GM12878 (cell line): Measurements from ENCODE around the gene SARDH. TPM values are rescaled to one million over a fixed set of nuclear protein-coding genes. Genes with fewer than 3 reads are reported as not detected.

Experiments
- ATAC-seq: fragments of 200-7000 bp; cut with Tn5 transposase; 3 replicates; pipeline ENCODE4 v1.9.1; 2020; ENCODE audit warnings: mild to moderate bottlenecking, moderate library complexity
- BruUV-seq: library from RNA; stranded (reverse); fragments of 400-500 nt; replicated peaks from 2 replicates; lab custom pipeline; 2021; lab: Mats Ljungman, UMichigan
- CTCF ChIA-PET: fragments of 300-600 bp; sonication (Branson Sonifier 250); formaldehyde crosslinking; extraction: SDS; loops from one replicate; lab custom pipeline; 2021; ENCODE audit warnings: inconsistent platforms; lab: Yijun Ruan, JAX
- POLR2A ChIA-PET: fragments of 350-600 bp; formaldehyde crosslinking; extraction: SDS; loops from one replicate; lab custom pipeline; 2021; ENCODE audit warnings: inconsistent platforms; lab: Charles Lee
- RAD21 ChIA-PET: fragments of 300-600 bp; sonication (Branson Sonifier 250); formaldehyde crosslinking; loops from one replicate; lab custom pipeline; 2023; ENCODE audit warnings: antibody characterized with exemption; ENCODE audit not compliant: unreplicated experiment; lab: Charles Lee
- SMC1A ChIA-PET: fragments of 300-600 bp; sonication (Branson Sonifier 250); formaldehyde crosslinking; loops from one replicate; lab custom pipeline; 2023; ENCODE audit not compliant: unreplicated experiment, uncharacterized antibody; lab: Charles Lee
- DNase-seq: peaks from one replicate; pipeline ENCODE4 v3.0.0-alpha.2; 2011; ENCODE audit warnings: low read depth, low spot score
- FAIRE-seq: peaks from 3 replicates; lab custom pipeline; 2011; peaks lifted over from hg19 to GRCh38; lab: Jason Lieb, UNC
- H2AFZ ChIP-seq: 2 replicates; pipeline ENCODE4 v1.6.0; 2011; ENCODE audit warnings: low read depth, low read length, control low read depth; ENCODE audit not compliant: control insufficient read depth
- H3K27ac ChIP-seq: 2 replicates; pipeline ENCODE4 v1.5.1; 2011; ENCODE audit warnings: control low read depth; ENCODE audit not compliant: control insufficient read depth, insufficient read depth
- H3K27me3 ChIP-seq, 2 experiments: replicated peaks in 1 of 2; 2 replicates each; pipeline versions ENCODE4 v1.6.0 to v1.6.1; 2011; ENCODE audit warnings: low read length in 1 of 2; ENCODE audit not compliant: control insufficient read depth in 2 of 2, insufficient read depth in 2 of 2
- H3K36me3 ChIP-seq, 2 experiments: 2 replicates each; pipeline ENCODE4 v1.5.1; 2011; ENCODE audit warnings: low read length in 1 of 2; ENCODE audit not compliant: control insufficient read depth in 2 of 2, insufficient read depth in 2 of 2
- H3K4me1 ChIP-seq: 2 replicates; pipeline ENCODE4 v1.6.1; 2011; ENCODE audit warnings: mild to moderate bottlenecking, low read length, moderate library complexity, mixed read lengths; ENCODE audit not compliant: control insufficient read depth, insufficient read depth
- H3K4me2 ChIP-seq: 2 replicates; pipeline ENCODE4 v1.6.0; 2011; ENCODE audit warnings: control low read depth; ENCODE audit not compliant: control insufficient read depth, insufficient read depth
- H3K4me3 ChIP-seq: fragments of 200-600 bp; sonication (generic); 2 replicates; pipeline ENCODE4 v1.5.1; 2016
- H3K79me2 ChIP-seq: 2 replicates; pipeline ENCODE4 v1.6.0; 2011; ENCODE audit warnings: low read length; ENCODE audit not compliant: control insufficient read depth, insufficient read depth
- H3K9ac ChIP-seq: 2 replicates; pipeline ENCODE4 v1.8.0; 2011; ENCODE audit warnings: low read length, control low read depth, mixed read lengths; ENCODE audit not compliant: control insufficient read depth, insufficient read depth
- H3K9me3 ChIP-seq: replicated peaks from 3 replicates; pipeline ENCODE4 v1.5.1; 2011; ENCODE audit warnings: mild to moderate bottlenecking, low read length; ENCODE audit not compliant: control insufficient read depth, insufficient read depth
- H4K20me1 ChIP-seq: 2 replicates; pipeline ENCODE4 v1.6.0; 2011; ENCODE audit not compliant: control insufficient read depth, insufficient read depth
- BMI1 ChIP-seq: fragments of 450-650 bp; IDR thresholded peaks from 2 replicates; pipeline ENCODE4 v1.6.1; 2016; ENCODE audit warnings: mild to moderate bottlenecking, moderate library complexity, borderline replicate concordance
- BRCA1 ChIP-seq: IDR thresholded peaks from 2 replicates; pipeline ENCODE4 v1.6.1; 2011; ENCODE audit warnings: low read depth, low read length, improper control_type of control experiment
- GATAD2B ChIP-seq: fragments of 450-650 bp; conservative IDR thresholded peaks from 2 replicates; pipeline ENCODE4 v1.6.1; 2017; ENCODE audit warnings: low read depth, mild to moderate bottlenecking, moderate library complexity
- NFYB ChIP-seq: IDR thresholded peaks from 2 replicates; pipeline ENCODE4 v1.6.1; 2011; ENCODE audit warnings: low read depth, mild to moderate bottlenecking, low read length, improper control_type of control experiment, moderate library complexity; ENCODE audit not compliant: insufficient read depth
- PML ChIP-seq: IDR thresholded peaks from 2 replicates; pipeline ENCODE4 v1.6.1; 2012; ENCODE audit warnings: low read length, inconsistent platforms
- RCOR1 ChIP-seq: conservative IDR thresholded peaks from 2 replicates; pipeline ENCODE4 v1.6.1; 2012; ENCODE audit warnings: low read depth, low read length, improper control_type of control experiment
- SRF ChIP-seq, 2 experiments: IDR thresholded peaks; 2 replicates each; pipeline ENCODE4 v1.6.1; 2011; ENCODE audit warnings: low read depth in 2 of 2, low read length in 2 of 2, mild to moderate bottlenecking in 1 of 2, moderate library complexity in 1 of 2
- TAF1 ChIP-seq: IDR thresholded peaks from 2 replicates; pipeline ENCODE4 v1.6.1; 2011; ENCODE audit warnings: mild to moderate bottlenecking, low read depth, low read length, borderline replicate concordance
- ZNF274 ChIP-seq: IDR thresholded peaks from one replicate; pipeline ENCODE4 v1.8.0; 2011; ENCODE audit not compliant: insufficient read length, insufficient read depth
- ZNF384 ChIP-seq: IDR thresholded peaks from 2 replicates; pipeline ENCODE4 v1.6.1; 2012; ENCODE audit warnings: low read depth, mild to moderate bottlenecking, low read length, improper control_type of control experiment, borderline replicate concordance
- WGBS: methylation state at CpG from one replicate; pipeline ENCODE4 v1.1.6; 2016; ENCODE audit warnings: low lambda C conversion rate; ENCODE audit not compliant: insufficient replicate concordance, insufficient coverage; ENCODE audit errors: missing lambda C conversion rate; 5-methylcytosine and 5-hydroxymethylcytosine counted together
- in situ Hi-C: fragments of 300-500 bp; cut with MboI; formaldehyde crosslinking; loops from 9 replicates; pipeline ENCODE4 v1.14.3; 2018; ENCODE audit warnings: mixed read lengths
- intact Hi-C: fragments of 100-400 bp; cut with micrococcal nuclease; formaldehyde crosslinking; loops from one replicate; pipeline ENCODE4 v1.14.2; 2022; ENCODE audit not compliant: unreplicated experiment
- polyA plus RNA-seq, 11 experiments: library from polyadenylated mRNA; depleted of rRNA in 4 of 11; unstranded in 6 of 11; stranded (reverse) in 5 of 11; fragments of >200 nt; fragmentation: Nextera tagmentation in 4 of 11; fragmentation: Illumina TruSeq in 1 of 11; extraction: Ambion mirVana in 4 of 11; extraction: Trizol in 1 of 11; gene quantifications; 1 replicate in 1 of 11; 2 replicates in 10 of 11; pipeline versions ENCODE4 v1.2.1 to v1.2.3, GENCODE V29; 2011 to 2016; ENCODE audit warnings: inconsistent platforms in 2 of 11, missing spikeins in 2 of 11, low read depth in 1 of 11
- total RNA-seq, 4 experiments: library from RNA; depleted of rRNA in 3 of 4; stranded (reverse); fragments of >200 nt in 3 of 4; fragmentation: Illumina TruSeq in 1 of 4; extraction: Trizol in 1 of 4; gene quantifications; 2 replicates each; pipeline versions ENCODE4 v1.2.1 to v1.2.3, GENCODE V29; 2013 to 2021
- TF ChIP-seq, protein P1 (sequence below): IDR thresholded peaks from 2 replicates; pipeline ENCODE4 v1.6.1; 2012; ENCODE audit warnings: low read length, inconsistent platforms
- TF ChIP-seq, protein P2 (sequence below): fragments of 450-650 bp; IDR thresholded peaks from 2 replicates; pipeline ENCODE4 v1.6.1; 2018; ENCODE audit warnings: borderline replicate concordance, mild to moderate bottlenecking; ENCODE audit not compliant: partially characterized antibody
- TF ChIP-seq, protein P3 (sequence below): fragments of 450-650 bp; IDR thresholded peaks from 2 replicates; pipeline ENCODE4 v1.6.1; 2016; ENCODE audit warnings: mild to moderate bottlenecking
- TF ChIP-seq, protein P4 (sequence below): fragments of 450-650 bp; IDR thresholded peaks from 2 replicates; pipeline ENCODE4 v1.6.1; 2017; ENCODE audit warnings: mild to moderate bottlenecking, moderate library complexity

Gene SARDH
- total and polyA plus RNA-seq, 10 of the 15 experiments (the other 5 are each of a cell fraction or from before 2014, with no cell fraction given): 0.03 to 0.15 (median 0.10) TPM; not detected in 6

DNA sequence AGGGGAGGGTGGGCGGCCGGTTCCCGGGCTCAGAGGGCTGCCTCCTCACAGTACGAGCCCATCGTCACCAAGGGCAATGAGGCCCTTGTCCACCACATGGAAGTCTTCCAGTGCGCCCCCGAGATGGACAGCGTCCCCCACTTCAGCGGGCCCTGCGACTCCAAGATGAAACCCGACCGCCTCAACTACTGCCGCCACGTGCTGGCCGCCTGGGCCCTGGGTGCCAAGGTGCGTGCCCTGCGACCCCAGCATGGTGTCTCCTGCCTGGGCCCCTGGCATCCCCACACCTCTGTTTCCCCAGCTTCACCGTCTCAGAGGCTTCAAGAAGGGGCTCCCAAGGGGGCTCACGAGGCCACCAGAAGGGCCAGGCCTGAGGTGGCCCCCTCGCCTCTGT, 94.8 kb downstream of the SARDH start (continued):
- TF ChIP-seq, protein P1, sequence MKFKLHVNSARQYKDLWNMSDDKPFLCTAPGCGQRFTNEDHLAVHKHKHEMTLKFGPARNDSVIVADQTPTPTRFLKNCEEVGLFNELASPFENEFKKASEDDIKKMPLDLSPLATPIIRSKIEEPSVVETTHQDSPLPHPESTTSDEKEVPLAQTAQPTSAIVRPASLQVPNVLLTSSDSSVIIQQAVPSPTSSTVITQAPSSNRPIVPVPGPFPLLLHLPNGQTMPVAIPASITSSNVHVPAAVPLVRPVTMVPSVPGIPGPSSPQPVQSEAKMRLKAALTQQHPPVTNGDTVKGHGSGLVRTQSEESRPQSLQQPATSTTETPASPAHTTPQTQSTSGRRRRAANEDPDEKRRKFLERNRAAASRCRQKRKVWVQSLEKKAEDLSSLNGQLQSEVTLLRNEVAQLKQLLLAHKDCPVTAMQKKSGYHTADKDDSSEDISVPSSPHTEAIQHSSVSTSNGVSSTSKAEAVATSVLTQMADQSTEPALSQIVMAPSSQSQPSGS: no peak
- TF ChIP-seq NFYB: no peak
- TF ChIP-seq, protein P2, sequence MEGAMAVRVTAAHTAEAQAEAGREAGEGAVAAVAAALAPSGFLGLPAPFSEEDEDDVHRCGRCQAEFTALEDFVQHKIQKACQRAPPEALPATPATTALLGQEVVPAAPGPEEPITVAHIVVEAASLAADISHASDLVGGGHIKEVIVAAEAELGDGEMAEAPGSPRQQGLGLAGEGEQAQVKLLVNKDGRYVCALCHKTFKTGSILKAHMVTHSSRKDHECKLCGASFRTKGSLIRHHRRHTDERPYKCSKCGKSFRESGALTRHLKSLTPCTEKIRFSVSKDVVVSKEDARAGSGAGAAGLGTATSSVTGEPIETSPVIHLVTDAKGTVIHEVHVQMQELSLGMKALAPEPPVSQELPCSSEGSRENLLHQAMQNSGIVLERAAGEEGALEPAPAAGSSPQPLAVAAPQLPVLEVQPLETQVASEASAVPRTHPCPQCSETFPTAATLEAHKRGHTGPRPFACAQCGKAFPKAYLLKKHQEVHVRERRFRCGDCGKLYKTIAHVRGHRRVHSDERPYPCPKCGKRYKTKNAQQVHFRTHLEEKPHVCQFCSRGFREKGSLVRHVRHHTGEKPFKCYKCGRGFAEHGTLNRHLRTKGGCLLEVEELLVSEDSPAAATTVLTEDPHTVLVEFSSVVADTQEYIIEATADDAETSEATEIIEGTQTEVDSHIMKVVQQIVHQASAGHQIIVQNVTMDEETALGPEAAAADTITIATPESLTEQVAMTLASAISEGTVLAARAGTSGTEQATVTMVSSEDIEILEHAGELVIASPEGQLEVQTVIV: no peak
- no peak for TF ChIP-seq GATAD2B
- TF ChIP-seq BMI1: no peak

DNA sequence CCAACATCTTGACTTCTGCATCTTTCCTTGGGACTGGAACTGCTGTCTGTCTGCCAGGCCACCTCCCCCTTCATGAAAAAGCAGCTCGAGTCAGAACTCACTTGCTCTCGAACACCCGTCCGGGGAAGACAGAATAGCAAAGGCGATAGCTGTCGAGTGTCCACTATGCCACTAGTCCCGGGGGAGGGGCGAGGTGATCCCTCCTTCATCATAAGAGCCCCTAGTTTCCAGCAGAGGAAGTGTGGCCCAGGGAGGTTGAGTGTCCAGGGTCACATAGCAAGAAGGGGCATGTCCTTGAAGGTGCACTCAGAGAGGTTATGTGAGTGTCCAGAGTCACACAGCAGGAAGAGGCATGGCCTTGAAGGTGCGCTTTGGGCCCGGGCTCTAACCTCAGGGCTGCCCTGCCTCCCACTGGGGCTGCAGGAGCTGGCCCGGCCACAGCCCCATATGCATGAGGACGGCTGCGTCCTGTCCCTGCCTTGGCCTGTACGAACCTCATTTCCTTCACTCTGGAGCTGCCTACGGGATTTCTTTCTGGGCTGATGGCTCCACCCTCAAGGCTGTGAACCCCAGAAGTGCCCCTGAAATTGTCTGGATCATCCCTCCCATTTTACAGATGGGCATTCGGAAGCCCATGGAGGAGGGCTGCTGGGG, 95.3 kb downstream of the SARDH start:
- intact Hi-C loops (no loop called here), in situ Hi-C loops (no loop called here)
- BruUV-seq: no TSS peak
- H4K20me1 ChIP-seq: no peaks in the 10 kb centered on the region
- no peak overlapping the region for H2AFZ ChIP-seq
- CTCF ChIA-PET: no interaction called here
- H3K36me3 ChIP-seq: no peaks in the 10 kb centered on the region
- FAIRE-seq: no peak
- H3K27me3 ChIP-seq: peaks cover 0 to 2% of the 10 kb centered on the region in 2 experiments; a peak in 3 of 4 replicates
- POLR2A ChIA-PET: no interaction called here
- H3K9ac ChIP-seq: no peak overlapping the region
- H3K79me2 ChIP-seq: no peaks in the 10 kb centered on the region
- no peak for ATAC-seq
- no peaks in the 10 kb centered on the region for H3K4me1 ChIP-seq
- H3K4me2 ChIP-seq: no peak overlapping the region
- H3K27ac ChIP-seq: no peak overlapping the region
- WGBS: 25% methylated on average over 15 of the region's 16 CpGs
- RAD21 ChIA-PET: no interaction called here
- H3K4me3 ChIP-seq: no peak overlapping the region
- H3K9me3 ChIP-seq: no peaks in the 10 kb centered on the region
- DNase-seq: no peak
- SMC1A ChIA-PET: no interaction called here
- no peak for TF ChIP-seq ZNF274
- TF ChIP-seq RCOR1: no peak
- TF ChIP-seq SRF (IDR thresholded peaks at IDR 0.05; ENCODE audit: low read depth in 2 of 2, low read length in 2 of 2): no peak
- TF ChIP-seq TAF1: no peak
- TF ChIP-seq, protein P3, sequence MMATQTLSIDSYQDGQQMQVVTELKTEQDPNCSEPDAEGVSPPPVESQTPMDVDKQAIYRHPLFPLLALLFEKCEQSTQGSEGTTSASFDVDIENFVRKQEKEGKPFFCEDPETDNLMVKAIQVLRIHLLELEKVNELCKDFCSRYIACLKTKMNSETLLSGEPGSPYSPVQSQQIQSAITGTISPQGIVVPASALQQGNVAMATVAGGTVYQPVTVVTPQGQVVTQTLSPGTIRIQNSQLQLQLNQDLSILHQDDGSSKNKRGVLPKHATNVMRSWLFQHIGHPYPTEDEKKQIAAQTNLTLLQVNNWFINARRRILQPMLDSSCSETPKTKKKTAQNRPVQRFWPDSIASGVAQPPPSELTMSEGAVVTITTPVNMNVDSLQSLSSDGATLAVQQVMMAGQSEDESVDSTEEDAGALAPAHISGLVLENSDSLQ: no peak
- TF ChIP-seq PML: no peak
- TF ChIP-seq BRCA1: no peak
- no peak for TF ChIP-seq ZNF384
- TF ChIP-seq, protein P4, sequence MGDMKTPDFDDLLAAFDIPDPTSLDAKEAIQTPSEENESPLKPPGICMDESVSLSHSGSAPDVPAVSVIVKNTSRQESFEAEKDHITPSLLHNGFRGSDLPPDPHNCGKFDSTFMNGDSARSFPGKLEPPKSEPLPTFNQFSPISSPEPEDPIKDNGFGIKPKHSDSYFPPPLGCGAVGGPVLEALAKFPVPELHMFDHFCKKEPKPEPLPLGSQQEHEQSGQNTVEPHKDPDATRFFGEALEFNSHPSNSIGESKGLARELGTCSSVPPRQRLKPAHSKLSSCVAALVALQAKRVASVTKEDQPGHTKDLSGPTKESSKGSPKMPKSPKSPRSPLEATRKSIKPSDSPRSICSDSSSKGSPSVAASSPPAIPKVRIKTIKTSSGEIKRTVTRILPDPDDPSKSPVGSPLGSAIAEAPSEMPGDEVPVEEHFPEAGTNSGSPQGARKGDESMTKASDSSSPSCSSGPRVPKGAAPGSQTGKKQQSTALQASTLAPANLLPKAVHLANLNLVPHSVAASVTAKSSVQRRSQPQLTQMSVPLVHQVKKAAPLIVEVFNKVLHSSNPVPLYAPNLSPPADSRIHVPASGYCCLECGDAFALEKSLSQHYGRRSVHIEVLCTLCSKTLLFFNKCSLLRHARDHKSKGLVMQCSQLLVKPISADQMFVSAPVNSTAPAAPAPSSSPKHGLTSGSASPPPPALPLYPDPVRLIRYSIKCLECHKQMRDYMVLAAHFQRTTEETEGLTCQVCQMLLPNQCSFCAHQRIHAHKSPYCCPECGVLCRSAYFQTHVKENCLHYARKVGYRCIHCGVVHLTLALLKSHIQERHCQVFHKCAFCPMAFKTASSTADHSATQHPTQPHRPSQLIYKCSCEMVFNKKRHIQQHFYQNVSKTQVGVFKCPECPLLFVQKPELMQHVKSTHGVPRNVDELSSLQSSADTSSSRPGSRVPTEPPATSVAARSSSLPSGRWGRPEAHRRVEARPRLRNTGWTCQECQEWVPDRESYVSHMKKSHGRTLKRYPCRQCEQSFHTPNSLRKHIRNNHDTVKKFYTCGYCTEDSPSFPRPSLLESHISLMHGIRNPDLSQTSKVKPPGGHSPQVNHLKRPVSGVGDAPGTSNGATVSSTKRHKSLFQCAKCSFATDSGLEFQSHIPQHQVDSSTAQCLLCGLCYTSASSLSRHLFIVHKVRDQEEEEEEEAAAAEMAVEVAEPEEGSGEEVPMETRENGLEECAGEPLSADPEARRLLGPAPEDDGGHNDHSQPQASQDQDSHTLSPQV: no peak
